Measurements from ENCODE around the gene CHKB. TPM values are rescaled to one million over a fixed set of nuclear protein-coding genes. Genes with fewer than 3 reads are reported as not detected.
"Not testable (repeated sequence)": the region's sequence is repeated elsewhere in the genome, so short reads cannot be mapped to it uniquely, and the experiment has no call there.

The CHKB gene
- total RNA-seq, 5 donors from 2014 or later (not counting 1 experiment from before 2014, with no cell fraction given): 151 to 209 (median 203) TPM

- DNase-seq (no peak), ATAC-seq (replicated peaks in 1 of 4) (no peak)
- CTCF ChIA-PET: interaction anchor here in 1 of 2 donors (1.6 kb wide), 1 partner anchor 9 kb away, joined by 5 read pairs; the partner anchor contains the start of gene SCO2
- Histone ChIP-seq H3K4me1 (ENCODE audit: control insufficient read depth in 1 of 2, extremely low read depth in 1 of 2, insufficient read depth in 2 of 2, low read length in 2 of 2) (peaks cover 14 to 43% of the 10 kb centered on the region in 2 experiments), H3K9me3 (no peaks in the 10 kb centered on the region), H3K27me3 (replicated peaks in 1 of 2; ENCODE audit: control insufficient read depth in 2 of 2, extremely low read depth in 1 of 2, insufficient read depth in 2 of 2, low read length in 1 of 2) (peaks cover 0 to 4% of the 10 kb centered on the region in 2 experiments), H3K27ac (ENCODE audit: low read length) (no peak overlapping the region), H3K4me3 (ENCODE audit: control insufficient read depth in 1 of 2, extremely low read depth in 1 of 2, low read length in 1 of 2) (no peak overlapping the region), H3K36me3 (ENCODE audit: control insufficient read depth in 2 of 2, extremely low read depth in 1 of 2, insufficient read depth in 1 of 2, low read length in 1 of 2) (no peaks in the 10 kb centered on the region)
- Mint-ChIP-seq H3K27me3 (no peaks in the 10 kb centered on the region), H3K36me3 (no peaks in the 10 kb centered on the region), H3K4me1 (peaks cover 39 to 52% (median 46%) of the 10 kb centered on the region in 3 donors), H3K27ac (peak overlapping the region in 1 of 2 donors; percentile 48), H3K9me3 (no peaks in the 10 kb centered on the region), H3K4me3 (no peak overlapping the region)
- 100% methylated on average over 1 of the region's 8 CpGs for WGBS (ENCODE audit: insufficient coverage)
- POLR2A ChIA-PET: interaction anchor here (0.6 to 0.7 kb wide), 3 partner anchors 25 to 90 kb away, joined by 3 to 9 read pairs (median 6); no protein-coding TSS in a partner anchor
Observed at GRCh38 chr22:50535113-50535512, 47.5 kb downstream of the CHKB start.

GRCh38 chr22:50533856-50534711 lies 48.6 kb downstream of the CHKB start:
- DNase-seq; H3K36me3 ChIP-seq (ENCODE audit: control insufficient read depth in 2 of 2, extremely low read depth in 1 of 2, insufficient read depth in 1 of 2, low read length in 1 of 2); H3K27me3 ChIP-seq (replicated peaks in 1 of 2; ENCODE audit: control insufficient read depth in 2 of 2, extremely low read depth in 1 of 2, insufficient read depth in 2 of 2, low read length in 1 of 2); CTCF ChIA-PET; H3K36me3 Mint-ChIP-seq; H3K9me3 ChIP-seq; H3K27ac ChIP-seq (ENCODE audit: low read length); ATAC-seq (replicated peaks in 1 of 4); H3K9me3 Mint-ChIP-seq; H3K4me3 ChIP-seq (ENCODE audit: control insufficient read depth in 1 of 2, extremely low read depth in 1 of 2, low read length in 1 of 2); H3K27me3 Mint-ChIP-seq: not testable (repeated sequence)
- WGBS (ENCODE audit: insufficient coverage): 90% methylated on average over 8 of the region's 21 CpGs
- Mint-ChIP-seq H3K27ac (peak overlapping the region; percentile 75 to 92), H3K4me1 (peaks cover 29 to 43% (median 36%) of the 10 kb centered on the region in 3 donors), H3K4me3 (peak overlapping the region; percentile 13 to 38 (median 34))
- POLR2A ChIA-PET: interaction anchor here in 1 of 2 donors (0.7 kb wide), 1 partner anchor 48 kb away, joined by 6 read pairs; no protein-coding TSS in a partner anchor
- peaks cover 12 to 42% of the 10 kb centered on the region in 2 experiments for H3K4me1 ChIP-seq (ENCODE audit: control insufficient read depth in 1 of 2, extremely low read depth in 1 of 2, insufficient read depth in 2 of 2, low read length in 2 of 2)

GRCh38 chr22:50532824-50533796 lies 49.5 kb downstream of the CHKB start:
- WGBS (ENCODE audit: insufficient coverage): 96% methylated on average over 8 of the region's 19 CpGs

GRCh38 chr22:50531962-50532674 lies 50.5 kb downstream of the CHKB start:
- H3K4me3 ChIP-seq (ENCODE audit: control insufficient read depth in 1 of 2, extremely low read depth in 1 of 2, low read length in 1 of 2): peak overlapping the region in 1 of 2 donors; percentile 91
- CTCF ChIA-PET: interaction anchor here in 1 of 2 donors (1.2 kb wide), 1 partner anchor 31 kb away, joined by 3 read pairs; no protein-coding TSS in a partner anchor
- peak overlapping the region; percentile 84 to 89 (median 86) for H3K4me3 Mint-ChIP-seq
- no peaks in the 10 kb centered on the region for H3K36me3 Mint-ChIP-seq
- H3K27ac ChIP-seq (ENCODE audit: low read length): peak overlapping the region; percentile 97
- no peaks in the 10 kb centered on the region for H3K27me3 Mint-ChIP-seq
- ATAC-seq (replicated peaks in 1 of 4) (no peak), DNase-seq (no peak)
- H3K36me3 ChIP-seq (ENCODE audit: control insufficient read depth in 2 of 2, extremely low read depth in 1 of 2, insufficient read depth in 1 of 2, low read length in 1 of 2): no peaks in the 10 kb centered on the region
- POLR2A ChIA-PET: no interaction called here
- peaks cover 12 to 50% of the 10 kb centered on the region in 2 experiments for H3K4me1 ChIP-seq (ENCODE audit: control insufficient read depth in 1 of 2, extremely low read depth in 1 of 2, insufficient read depth in 2 of 2, low read length in 2 of 2)
- peaks cover 0 to 4% of the 10 kb centered on the region in 2 experiments for H3K27me3 ChIP-seq (replicated peaks in 1 of 2; ENCODE audit: control insufficient read depth in 2 of 2, extremely low read depth in 1 of 2, insufficient read depth in 2 of 2, low read length in 1 of 2)
- H3K9me3 ChIP-seq: no peaks in the 10 kb centered on the region
- 3% methylated on average over 38 of the region's 56 CpGs for WGBS (ENCODE audit: insufficient coverage)
- peaks cover 33 to 49% (median 44%) of the 10 kb centered on the region in 3 donors for H3K4me1 Mint-ChIP-seq
- no peaks in the 10 kb centered on the region for H3K9me3 Mint-ChIP-seq
- peak overlapping the region; percentile 89 to 95 for H3K27ac Mint-ChIP-seq

More at GRCh38 chr22:50532824-50533796, 49.5 kb downstream of the CHKB start:
- POLR2A ChIA-PET: no interaction called here
- H3K9me3 Mint-ChIP-seq: no peaks in the 10 kb centered on the region
- no peaks in the 10 kb centered on the region for H3K9me3 ChIP-seq
- CTCF ChIA-PET: interaction anchor here in 1 of 2 donors (1.2 kb wide), 1 partner anchor 30 kb away, joined by 3 read pairs; no protein-coding TSS in a partner anchor
- H3K4me1 Mint-ChIP-seq: peaks cover 29 to 45% (median 40%) of the 10 kb centered on the region in 3 donors
- peak overlapping the region; percentile 67 to 86 (median 74) for H3K4me3 Mint-ChIP-seq
- H3K4me3 ChIP-seq (ENCODE audit: control insufficient read depth in 1 of 2, extremely low read depth in 1 of 2, low read length in 1 of 2): no peak overlapping the region
- H3K27ac ChIP-seq (ENCODE audit: low read length): no peak overlapping the region
- no peaks in the 10 kb centered on the region for H3K36me3 ChIP-seq (ENCODE audit: control insufficient read depth in 2 of 2, extremely low read depth in 1 of 2, insufficient read depth in 1 of 2, low read length in 1 of 2)
- no peaks in the 10 kb centered on the region for H3K36me3 Mint-ChIP-seq
- ATAC-seq (replicated peaks in 1 of 4): no peak
- peak overlapping the region; percentile 89 to 92 for H3K27ac Mint-ChIP-seq
- H3K4me1 ChIP-seq (ENCODE audit: control insufficient read depth in 1 of 2, extremely low read depth in 1 of 2, insufficient read depth in 2 of 2, low read length in 2 of 2): peaks cover 12 to 42% of the 10 kb centered on the region in 2 experiments
- DNase-seq: no peak
- no peaks in the 10 kb centered on the region for H3K27me3 Mint-ChIP-seq
- peaks cover 0 to 4% of the 10 kb centered on the region in 2 experiments for H3K27me3 ChIP-seq (replicated peaks in 1 of 2; ENCODE audit: control insufficient read depth in 2 of 2, extremely low read depth in 1 of 2, insufficient read depth in 2 of 2, low read length in 1 of 2)

GRCh38 chr22:50531546-50531961 lies 51.1 kb downstream of the CHKB start:
- H3K9me3 Mint-ChIP-seq: no peaks in the 10 kb centered on the region
- H3K27me3 Mint-ChIP-seq: no peaks in the 10 kb centered on the region
- no peaks in the 10 kb centered on the region for H3K36me3 ChIP-seq (ENCODE audit: control insufficient read depth in 2 of 2, extremely low read depth in 1 of 2, insufficient read depth in 1 of 2, low read length in 1 of 2)
- H3K9me3 ChIP-seq: no peaks in the 10 kb centered on the region
- peak overlapping the region; percentile 95 for H3K27ac Mint-ChIP-seq
- H3K27ac ChIP-seq (ENCODE audit: low read length): peak overlapping the region; percentile 97
- H3K4me3 ChIP-seq (ENCODE audit: control insufficient read depth in 1 of 2, extremely low read depth in 1 of 2, low read length in 1 of 2): peak overlapping the region; percentile 39 to 91
- peaks cover 0 to 4% of the 10 kb centered on the region in 2 experiments for H3K27me3 ChIP-seq (replicated peaks in 1 of 2; ENCODE audit: control insufficient read depth in 2 of 2, extremely low read depth in 1 of 2, insufficient read depth in 2 of 2, low read length in 1 of 2)
- H3K4me1 Mint-ChIP-seq: peaks cover 38 to 51% (median 50%) of the 10 kb centered on the region in 3 donors
- ChIA-PET CTCF (no interaction called here), POLR2A (no interaction called here)
- WGBS (ENCODE audit: insufficient coverage): under 1% methylated on average over 43 of the region's 44 CpGs
- peak; percentile 42 to 47 (median 44) for ATAC-seq (replicated peaks in 1 of 4)
- peak overlapping the region; percentile 84 to 89 (median 86) for H3K4me3 Mint-ChIP-seq
- DNase-seq: peak in 27 of 35 experiments; percentile 35 to 76 (median 54)
- no peaks in the 10 kb centered on the region for H3K36me3 Mint-ChIP-seq
- peaks cover 12 to 56% of the 10 kb centered on the region in 2 experiments for H3K4me1 ChIP-seq (ENCODE audit: control insufficient read depth in 1 of 2, extremely low read depth in 1 of 2, insufficient read depth in 2 of 2, low read length in 2 of 2)

All from T-cell (primary cell).